Heart left ventricle (tissue), 13 donors: ENCODE data around the gene RALGAPA2.

ENCODE experiments used
- CTCF ChIP-seq, 12 donors: fragments of 200-600 bp; sonication (generic) in 4 of 12; IDR thresholded peaks; one replicate each; pipeline versions ENCODE4 v1.5.0 to v1.8.0; 2018 to 2022; ENCODE audit warnings: antibody characterized with exemption in 12 of 12, mild to moderate bottlenecking in 5 of 12
- POLR2A ChIP-seq, 2 donors: fragments of 450-650 bp; IDR thresholded peaks; one replicate each; pipeline ENCODE4 v1.6.1; 2017; ENCODE audit warnings: antibody characterized with exemption in 2 of 2, mild to moderate bottlenecking in 2 of 2, moderate library complexity in 2 of 2
- donor health status: ischemic (EF 13 %, LVEDD 7.1; RV severe dilation, severe dysfunction).
- donor health status: DM: no; HTN: yes; CAD: no.
- donor health status: DM: no; HTN: no; CAD: no.
- donor health status: ischemic (EF 25% LVEDD 6.9; RV normal size, moderate dysfunction).
- donor health status: ischemic (EF 25% LVEDD 5.7; RV mildly dilated, moderate dysfunction).
- donor health status: ischemic (EF 35%, LVEDD 5.7; RV mildly dilated, moderate dysfunction).
- donor health status: nonischemic (EF 11% LVEDD 7.7; RV severe dilation, severe dysfunction).
- donor health status: DM: yes; HTN: yes; CAD: no.
- donor health status: PGD.
- donor health status: ischemic (EF 29% LVEDD 5.4; RV normal size, mild dysfunction).
- donor health status: nonischemic (EF 23%, LVEDD 6.1; RV moderate dilation, normal function).

- TF ChIP-seq CTCF (IDR thresholded peaks at IDR 0.05) (no peak), POLR2A (IDR thresholded peaks at IDR 0.05) (no peak)
Measured at GRCh38 chr20:20743511-20744169, 31.2 kb upstream of the RALGAPA2 start.
